SK-N-MC (cell line): ENCODE measurements around the gene ACTC1.

Experiments
- EZH2 ChIP-seq: fragments of 200-600 bp; sonication (generic); IDR thresholded peaks from one replicate; pipeline ENCODE4 v1.6.1; 2017; ENCODE audit warnings: antibody characterized with exemption
- FOXP2 ChIP-seq: optimal IDR thresholded peaks from 2 replicates; pipeline ENCODE3; 2011; ENCODE audit warnings: mild to moderate bottlenecking, moderate library complexity; ENCODE audit not compliant: insufficient read depth; ENCODE audit errors: extremely low read length, control extremely low read depth
- POLR2AphosphoS5 ChIP-seq: IDR thresholded peaks from 2 replicates; pipeline ENCODE4 v1.6.1; 2012; ENCODE audit warnings: mild to moderate bottlenecking, low read depth, low read length, borderline replicate concordance

DNA sequence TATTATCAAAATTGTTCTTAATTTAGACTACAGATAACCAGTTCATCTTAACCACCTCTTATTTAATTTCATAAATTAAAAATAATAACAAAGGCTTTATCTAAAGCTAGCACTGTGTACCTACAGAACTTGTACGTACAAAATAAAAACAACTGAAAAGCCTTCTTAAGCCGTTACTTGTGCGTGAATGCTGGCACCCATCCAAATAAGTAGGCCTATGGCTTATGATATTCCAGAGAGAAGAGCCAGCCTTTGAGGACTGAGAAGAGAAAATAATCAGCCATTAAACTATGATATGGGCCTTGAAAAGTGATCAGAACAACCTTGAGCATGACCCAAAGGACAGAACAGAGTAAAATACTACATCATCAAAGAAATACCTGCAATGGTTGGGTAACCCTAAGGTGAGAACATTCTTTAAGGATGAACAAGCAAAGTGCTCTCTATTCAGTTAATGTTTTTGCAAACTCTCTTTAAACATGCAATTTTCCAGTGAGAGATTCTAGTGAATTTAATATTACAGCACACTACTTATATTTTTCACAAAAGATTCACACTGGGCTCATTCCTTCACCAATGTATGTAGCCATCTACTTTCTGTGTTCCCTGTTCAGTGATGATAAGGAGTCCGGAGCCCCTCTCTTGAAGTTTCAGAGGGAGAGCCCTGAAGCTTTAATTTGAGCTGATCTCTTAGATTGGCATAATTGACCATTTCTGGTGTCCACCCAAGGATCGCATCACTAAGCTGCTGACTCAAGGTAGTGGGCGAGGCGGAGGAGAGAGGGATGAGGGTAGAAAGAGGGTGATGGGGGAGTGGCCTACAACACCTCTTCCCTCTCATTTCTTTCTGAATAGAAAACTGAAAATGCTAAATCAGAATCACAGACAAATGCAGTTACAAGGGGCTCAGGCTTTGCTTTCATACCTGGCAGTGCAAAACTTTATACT, 7.7 kb upstream of the ACTC1 start:
- no peak for TF ChIP-seq EZH2
- no peak for TF ChIP-seq POLR2AphosphoS5
- TF ChIP-seq FOXP2, result no peak
